ENCODE data around the gene FBXL13.
"Not testable (repeated sequence)": the region's sequence is repeated elsewhere in the genome, so short reads cannot be mapped to it uniquely, and the experiment has no call there.

The FBXL13 gene

DNA sequence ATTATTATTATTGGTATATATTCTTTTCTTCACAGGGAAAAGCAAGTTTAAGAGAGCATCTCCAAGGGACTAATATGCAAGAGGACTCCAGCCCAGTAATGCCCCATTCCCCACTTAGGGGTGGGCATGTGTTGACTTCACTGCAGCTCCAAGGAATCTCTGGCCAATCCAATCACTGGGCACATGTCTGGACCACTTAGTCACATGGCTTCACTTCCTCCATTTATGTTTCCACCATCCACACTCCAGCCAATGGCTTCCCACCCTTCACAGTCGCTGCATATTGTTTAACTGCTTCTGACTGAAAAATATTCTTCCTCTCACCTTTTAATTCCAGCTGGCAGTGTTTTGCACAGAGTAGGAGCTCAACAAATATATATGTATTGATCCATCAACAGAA lies 43.6 kb downstream of the FBXL13 start:
- TF ChIP-seq, protein P1, sequence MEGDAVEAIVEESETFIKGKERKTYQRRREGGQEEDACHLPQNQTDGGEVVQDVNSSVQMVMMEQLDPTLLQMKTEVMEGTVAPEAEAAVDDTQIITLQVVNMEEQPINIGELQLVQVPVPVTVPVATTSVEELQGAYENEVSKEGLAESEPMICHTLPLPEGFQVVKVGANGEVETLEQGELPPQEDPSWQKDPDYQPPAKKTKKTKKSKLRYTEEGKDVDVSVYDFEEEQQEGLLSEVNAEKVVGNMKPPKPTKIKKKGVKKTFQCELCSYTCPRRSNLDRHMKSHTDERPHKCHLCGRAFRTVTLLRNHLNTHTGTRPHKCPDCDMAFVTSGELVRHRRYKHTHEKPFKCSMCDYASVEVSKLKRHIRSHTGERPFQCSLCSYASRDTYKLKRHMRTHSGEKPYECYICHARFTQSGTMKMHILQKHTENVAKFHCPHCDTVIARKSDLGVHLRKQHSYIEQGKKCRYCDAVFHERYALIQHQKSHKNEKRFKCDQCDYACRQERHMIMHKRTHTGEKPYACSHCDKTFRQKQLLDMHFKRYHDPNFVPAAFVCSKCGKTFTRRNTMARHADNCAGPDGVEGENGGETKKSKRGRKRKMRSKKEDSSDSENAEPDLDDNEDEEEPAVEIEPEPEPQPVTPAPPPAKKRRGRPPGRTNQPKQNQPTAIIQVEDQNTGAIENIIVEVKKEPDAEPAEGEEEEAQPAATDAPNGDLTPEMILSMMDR (conservative IDR thresholded peaks at IDR 0.05; ENCODE audit: low read depth, low read length): no peak
- Histone ChIP-seq H3K27me3 (ENCODE audit: insufficient read depth, low read depth) (no peaks in the 10 kb centered on the region), H3K4me3 (IDR thresholded peaks at IDR 0.05; ENCODE audit: insufficient read depth, low read depth, low read length) (no peak overlapping the region), H3K4me1 (ENCODE audit: low read depth, poor library complexity, severe bottlenecking) (no peaks in the 10 kb centered on the region), H3K4me2 (no peak overlapping the region), H2AFZ (ENCODE audit: low read depth) (no peak overlapping the region), H3K27ac (no peak overlapping the region), H3K36me3 (ENCODE audit: insufficient read depth) (no peaks in the 10 kb centered on the region), H3K9ac (no peak overlapping the region), H4K20me1 (ENCODE audit: insufficient read depth) (no peaks in the 10 kb centered on the region), H3K79me2 (ENCODE audit: insufficient read depth, low read depth) (no peaks in the 10 kb centered on the region)

DNA sequence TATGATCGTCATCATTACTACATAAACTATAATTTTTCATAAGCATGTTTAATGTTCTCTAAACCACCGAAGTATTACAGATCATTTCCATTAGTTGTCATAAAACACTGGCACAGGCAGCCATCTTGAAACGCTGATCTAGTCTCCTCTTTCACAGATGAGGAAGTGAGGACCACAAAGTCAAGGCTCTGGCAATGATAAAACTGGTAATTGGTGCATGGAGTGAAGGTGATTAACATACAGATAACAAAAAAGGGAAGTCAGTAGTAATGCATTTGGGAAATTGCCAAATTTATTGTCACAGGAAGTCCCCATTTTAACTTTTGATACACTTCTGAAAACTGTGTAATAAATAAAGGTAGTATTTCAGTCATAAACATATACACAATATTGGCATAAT lies 49.3 kb downstream of the FBXL13 start:
- H3K4me3 ChIP-seq (IDR thresholded peaks at IDR 0.05; ENCODE audit: insufficient read depth, low read depth, low read length): no peak overlapping the region
- H3K27ac ChIP-seq: no peak overlapping the region
- TF ChIP-seq, protein P1 (conservative IDR thresholded peaks at IDR 0.05; ENCODE audit: low read depth, low read length): no peak
- H2AFZ ChIP-seq (ENCODE audit: low read depth): no peak overlapping the region
- H3K27me3 ChIP-seq (ENCODE audit: insufficient read depth, low read depth): no peaks in the 10 kb centered on the region
- no peaks in the 10 kb centered on the region for H3K36me3 ChIP-seq (ENCODE audit: insufficient read depth)
- H3K4me2 ChIP-seq: no peak overlapping the region
- no peak overlapping the region for H3K9ac ChIP-seq
- no peaks in the 10 kb centered on the region for H3K4me1 ChIP-seq (ENCODE audit: low read depth, poor library complexity, severe bottlenecking)
- no peaks in the 10 kb centered on the region for H3K79me2 ChIP-seq (ENCODE audit: insufficient read depth, low read depth)
- H4K20me1 ChIP-seq (ENCODE audit: insufficient read depth): no peaks in the 10 kb centered on the region

DNA sequence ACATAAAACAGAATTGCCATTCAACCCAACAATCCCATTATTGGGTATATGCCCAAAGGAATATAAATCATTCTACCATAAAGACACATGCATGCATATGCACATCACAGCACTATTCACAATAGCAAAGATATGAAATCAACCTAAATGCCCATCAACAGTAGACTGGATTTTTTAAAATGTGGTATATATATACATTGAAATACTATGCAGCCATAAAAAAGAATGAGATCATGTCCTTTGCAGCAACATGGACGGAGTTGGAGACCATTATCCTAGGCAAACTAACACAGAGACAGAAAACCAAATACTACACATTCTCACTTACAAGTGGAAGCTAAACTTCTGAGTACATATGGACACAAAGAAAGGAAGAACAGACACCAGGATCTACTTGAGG lies 51.0 kb downstream of the FBXL13 start:
- H3K4me2 ChIP-seq; H3K4me1 ChIP-seq (ENCODE audit: low read depth, poor library complexity, severe bottlenecking); H3K79me2 ChIP-seq (ENCODE audit: insufficient read depth, low read depth); H3K27ac ChIP-seq; H3K9ac ChIP-seq; H2AFZ ChIP-seq (ENCODE audit: low read depth); H3K36me3 ChIP-seq (ENCODE audit: insufficient read depth); H3K4me3 ChIP-seq (IDR thresholded peaks at IDR 0.05; ENCODE audit: insufficient read depth, low read depth, low read length); H4K20me1 ChIP-seq (ENCODE audit: insufficient read depth); H3K27me3 ChIP-seq (ENCODE audit: insufficient read depth, low read depth): not testable (repeated sequence)

DNA sequence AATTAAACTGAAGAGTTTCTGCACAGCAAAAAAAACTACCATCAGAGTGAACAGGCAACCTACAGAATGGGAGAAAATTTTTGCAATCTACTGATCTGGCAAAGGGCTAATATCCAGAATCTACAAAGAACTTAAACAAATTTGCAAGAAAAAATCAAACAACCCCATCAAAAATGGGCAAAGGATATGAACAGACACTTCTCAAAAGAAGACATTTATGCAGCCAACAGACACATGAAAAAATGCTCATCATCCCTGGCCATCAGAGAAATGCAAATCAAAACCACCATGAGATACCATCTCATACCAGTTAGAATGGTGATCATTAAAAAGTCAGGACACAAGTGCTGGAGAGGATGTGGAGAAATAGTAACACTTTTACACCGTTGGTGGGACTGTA lies 53.1 kb downstream of the FBXL13 start:
- not testable (repeated sequence) for H3K27me3 ChIP-seq (ENCODE audit: insufficient read depth, low read depth); H4K20me1 ChIP-seq (ENCODE audit: insufficient read depth); H2AFZ ChIP-seq (ENCODE audit: low read depth); H3K4me1 ChIP-seq (ENCODE audit: low read depth, poor library complexity, severe bottlenecking); H3K79me2 ChIP-seq (ENCODE audit: insufficient read depth, low read depth); H3K9ac ChIP-seq; H3K27ac ChIP-seq; H3K4me3 ChIP-seq (IDR thresholded peaks at IDR 0.05; ENCODE audit: insufficient read depth, low read depth, low read length); H3K36me3 ChIP-seq (ENCODE audit: insufficient read depth); H3K4me2 ChIP-seq

DNA sequence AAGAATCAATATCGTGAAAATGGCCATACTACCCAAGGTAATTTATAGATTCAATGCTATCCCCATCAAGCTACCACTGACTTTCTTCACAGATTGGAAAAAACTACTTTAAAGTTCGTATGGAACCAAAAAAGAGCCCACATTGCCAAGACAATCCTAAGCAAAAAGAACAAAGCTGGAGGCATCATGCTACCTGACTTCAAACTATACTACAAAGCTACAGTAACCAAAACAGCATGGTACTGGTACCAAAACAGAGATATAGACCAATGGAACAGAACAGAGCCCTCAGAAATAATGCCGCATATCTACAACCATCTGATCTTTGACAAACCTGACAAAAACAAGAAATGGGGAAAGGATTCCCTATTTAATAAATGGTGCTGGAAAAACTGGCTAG lies 53.7 kb downstream of the FBXL13 start:
- not testable (repeated sequence) for H3K79me2 ChIP-seq (ENCODE audit: insufficient read depth, low read depth); H2AFZ ChIP-seq (ENCODE audit: low read depth); H3K27ac ChIP-seq; H3K27me3 ChIP-seq (ENCODE audit: insufficient read depth, low read depth); H3K36me3 ChIP-seq (ENCODE audit: insufficient read depth); H3K4me1 ChIP-seq (ENCODE audit: low read depth, poor library complexity, severe bottlenecking); H3K4me2 ChIP-seq; H3K9ac ChIP-seq; H3K4me3 ChIP-seq (IDR thresholded peaks at IDR 0.05; ENCODE audit: insufficient read depth, low read depth, low read length); H4K20me1 ChIP-seq (ENCODE audit: insufficient read depth)

DNA sequence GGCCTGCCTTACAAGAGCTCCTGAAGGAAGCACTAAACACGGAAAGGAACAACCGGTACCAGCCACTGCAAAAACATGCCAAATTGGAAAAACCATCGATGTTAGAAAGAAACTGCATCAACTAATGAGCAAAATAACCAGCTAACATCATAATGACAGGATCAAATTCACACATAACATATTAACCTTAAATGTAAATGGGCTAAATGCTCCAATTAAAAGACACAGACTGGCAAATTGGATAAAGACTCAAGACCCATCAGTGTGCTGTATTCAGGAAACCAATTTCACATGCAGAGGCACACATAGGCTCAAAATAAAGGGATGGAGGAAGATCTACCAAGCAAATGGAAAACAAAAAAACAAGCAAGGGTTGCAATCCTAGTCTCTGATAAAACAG lies 56.3 kb downstream of the FBXL13 start:
- H3K4me3 ChIP-seq (IDR thresholded peaks at IDR 0.05; ENCODE audit: insufficient read depth, low read depth, low read length); H3K36me3 ChIP-seq (ENCODE audit: insufficient read depth); H4K20me1 ChIP-seq (ENCODE audit: insufficient read depth); H3K27ac ChIP-seq; H3K27me3 ChIP-seq (ENCODE audit: insufficient read depth, low read depth); H2AFZ ChIP-seq (ENCODE audit: low read depth); H3K9ac ChIP-seq; H3K79me2 ChIP-seq (ENCODE audit: insufficient read depth, low read depth); H3K4me1 ChIP-seq (ENCODE audit: low read depth, poor library complexity, severe bottlenecking); H3K4me2 ChIP-seq: not testable (repeated sequence)
